Fibroblast of skin of left biceps (primary cell): ENCODE results near the gene CDK19.
A peak's percentile ranks its signal among the peaks of the same experiment; 100 is the strongest.
"Not testable (repeated sequence)": the region's sequence is repeated elsewhere in the genome, so short reads cannot be mapped to it uniquely, and the experiment has no call there.

Source experiments
- DNase-seq, 2 experiments: peaks; one replicate each; pipeline ENCODE4 v3.0.0-alpha.2; 2013; ENCODE audit warnings: low read depth in 2 of 2

Gene CDK19

GRCh38 chr6:110756817-110757216 lies 58.5 kb downstream of the CDK19 start:
- no peak for DNase-seq

GRCh38 chr6:110755411-110755834 lies 59.8 kb downstream of the CDK19 start:
- no peak for DNase-seq

- DNase-seq: not testable (repeated sequence)
Measured at GRCh38 chr6:110753936-110754668, 61.2 kb downstream of the CDK19 start.

GRCh38 chr6:110748453-110748852 lies 66.8 kb downstream of the CDK19 start:
- no peak for DNase-seq

- DNase-seq: no peak
Measured at GRCh38 chr6:110746680-110747079, 68.6 kb downstream of the CDK19 start.

- no peak for DNase-seq
Measured at GRCh38 chr6:110744991-110745390, 70.3 kb downstream of the CDK19 start.

GRCh38 chr6:110742552-110742951 lies 72.7 kb downstream of the CDK19 start:
- not testable (repeated sequence) for DNase-seq

- DNase-seq: no peak
Measured at GRCh38 chr6:110741517-110741916, 73.8 kb downstream of the CDK19 start.

- DNase-seq: no peak
Measured at GRCh38 chr6:110738899-110739365, 76.3 kb downstream of the CDK19 start.

GRCh38 chr6:110735666-110736065 lies 79.6 kb downstream of the CDK19 start:
- no peak for DNase-seq

GRCh38 chr6:110731898-110732297 lies 83.4 kb downstream of the CDK19 start:
- no peak for DNase-seq

- no peak for DNase-seq
Measured at GRCh38 chr6:110731196-110731595, 84.1 kb downstream of the CDK19 start.

- DNase-seq: no peak
Measured at GRCh38 chr6:110728501-110728900, 86.8 kb downstream of the CDK19 start.

GRCh38 chr6:110723017-110723416 lies 92.3 kb downstream of the CDK19 start:
- DNase-seq: no peak

GRCh38 chr6:110720066-110720465 lies 95.2 kb downstream of the CDK19 start:
- no peak for DNase-seq

- not testable (repeated sequence) for DNase-seq
Measured at GRCh38 chr6:110719601-110720000, 95.7 kb downstream of the CDK19 start.

GRCh38 chr6:110714143-110714542 lies 101.1 kb downstream of the CDK19 start:
- no peak for DNase-seq

- DNase-seq: no peak
Measured at GRCh38 chr6:110712238-110712637, 103.0 kb downstream of the CDK19 start.

- DNase-seq: no peak
Measured at GRCh38 chr6:110710115-110710514, 105.2 kb downstream of the CDK19 start.

GRCh38 chr6:110708295-110708950 lies 106.8 kb downstream of the CDK19 start:
- DNase-seq: peak; percentile 18 to 19

- DNase-seq: no peak
Measured at GRCh38 chr6:110705543-110705942, 109.7 kb downstream of the CDK19 start.

GRCh38 chr6:110703906-110704594 lies 111.2 kb downstream of the CDK19 start:
- no peak for DNase-seq
